Kidney (tissue), 14 donors: ENCODE measurements around the gene C16orf74. TPM values are rescaled to one million over a fixed set of nuclear protein-coding genes. Genes with fewer than 3 reads are reported as not detected.
A peak's percentile ranks its signal among the peaks of the same experiment; 100 is the strongest.

ENCODE experiments used
- DNase-seq, 5 donors: peaks; one replicate each; pipeline ENCODE4 v3.0.0-alpha.2; 2013 to 2020
- FAIRE-seq: peaks from 2 replicates; lab custom pipeline; 2012; peaks lifted over from hg19 to GRCh38; lab: Jason Lieb, UNC
- H3K27ac ChIP-seq, 2 donors: one replicate each; pipeline ENCODE4 v1.7.0; 2013; ENCODE audit warnings: low read depth in 2 of 2, low read length in 2 of 2, inconsistent platforms in 1 of 2
- H3K27me3 ChIP-seq: one replicate; pipeline ENCODE4 v1.7.1; 2013; ENCODE audit warnings: low read length, inconsistent platforms; ENCODE audit not compliant: control insufficient read depth, insufficient read depth
- H3K36me3 ChIP-seq, 3 donors: one replicate each; pipeline versions ENCODE4 v1.7.0 to v1.7.1; 2013; ENCODE audit warnings: low read length in 3 of 3, control low read depth in 1 of 3, inconsistent platforms in 1 of 3; ENCODE audit not compliant: insufficient read depth in 3 of 3, control insufficient read depth in 2 of 3
- H3K4me1 ChIP-seq, 3 donors: one replicate each; pipeline versions ENCODE4 v1.7.0 to v1.7.1; 2013; ENCODE audit warnings: low read length in 3 of 3, inconsistent platforms in 1 of 3, low read depth in 1 of 3; ENCODE audit not compliant: control insufficient read depth in 2 of 3, insufficient read depth in 2 of 3
- H3K4me3 ChIP-seq, 3 donors: one replicate each; pipeline versions ENCODE4 v1.7.0 to v1.8.1; 2013; ENCODE audit warnings: low read length in 3 of 3, control low read depth in 1 of 3, inconsistent platforms in 1 of 3
- H3K9ac ChIP-seq, 3 donors: one replicate each; pipeline versions ENCODE4 v1.7.0 to v1.7.1; 2013; ENCODE audit warnings: low read length in 3 of 3, control low read depth in 1 of 3, inconsistent platforms in 1 of 3
- H3K9me3 ChIP-seq, 3 donors: one replicate each; pipeline versions ENCODE4 v1.7.0 to v1.7.1; 2013; ENCODE audit warnings: low read length in 3 of 3, control low read depth in 1 of 3, inconsistent platforms in 1 of 3; ENCODE audit not compliant: control insufficient read depth in 2 of 3, insufficient read depth in 1 of 3
- intact Hi-C: fragments of 100-400 bp; cut with DNase I; formaldehyde crosslinking; loops from one replicate; pipeline ENCODE4 v1.11.1; 2022
- polyA plus RNA-seq: library from polyadenylated mRNA; stranded (reverse); fragments of 350-450 nt; fragmentation: Illumina TruSeq; extraction: RNeasy Lipid Tissue Mini Kit (QIAGEN cat#74804); gene quantifications from one replicate; pipeline ENCODE4 v1.2.3, GENCODE V29; 2014; ENCODE audit warnings: low read depth, low replicate concordance; ENCODE audit not compliant: insufficient read depth
- total RNA-seq: library from RNA; stranded (reverse); fragmentation: NEBNext Ultra II Directional; extraction: Animal tissue kit (Norgen Biotek cat#: 25700); gene quantifications from one replicate; pipeline ENCODE4 v1.2.1, GENCODE V29; 2021
- TF ChIP-seq, protein P1 (sequence below): IDR thresholded peaks from 3 replicates; pipeline ENCODE4 v1.5.1; 2012; ENCODE audit warnings: mild to moderate bottlenecking, moderate library complexity, borderline replicate concordance; ENCODE audit not compliant: insufficient read depth; ENCODE audit errors: extremely low read depth
- donor health status: control.
- donor health status: control.
- donor health status: control.
- donor health status: control.
- donor health status: control.
- donor health status: DM: yes; HTN: yes; CAD: no.
- donor health status: Normal renal cell carcinoma (clear cell type).

The C16orf74 gene
- total and polyA plus RNA-seq, 2 donors from 2014 or later: 3.5 to 4.6 TPM

DNA sequence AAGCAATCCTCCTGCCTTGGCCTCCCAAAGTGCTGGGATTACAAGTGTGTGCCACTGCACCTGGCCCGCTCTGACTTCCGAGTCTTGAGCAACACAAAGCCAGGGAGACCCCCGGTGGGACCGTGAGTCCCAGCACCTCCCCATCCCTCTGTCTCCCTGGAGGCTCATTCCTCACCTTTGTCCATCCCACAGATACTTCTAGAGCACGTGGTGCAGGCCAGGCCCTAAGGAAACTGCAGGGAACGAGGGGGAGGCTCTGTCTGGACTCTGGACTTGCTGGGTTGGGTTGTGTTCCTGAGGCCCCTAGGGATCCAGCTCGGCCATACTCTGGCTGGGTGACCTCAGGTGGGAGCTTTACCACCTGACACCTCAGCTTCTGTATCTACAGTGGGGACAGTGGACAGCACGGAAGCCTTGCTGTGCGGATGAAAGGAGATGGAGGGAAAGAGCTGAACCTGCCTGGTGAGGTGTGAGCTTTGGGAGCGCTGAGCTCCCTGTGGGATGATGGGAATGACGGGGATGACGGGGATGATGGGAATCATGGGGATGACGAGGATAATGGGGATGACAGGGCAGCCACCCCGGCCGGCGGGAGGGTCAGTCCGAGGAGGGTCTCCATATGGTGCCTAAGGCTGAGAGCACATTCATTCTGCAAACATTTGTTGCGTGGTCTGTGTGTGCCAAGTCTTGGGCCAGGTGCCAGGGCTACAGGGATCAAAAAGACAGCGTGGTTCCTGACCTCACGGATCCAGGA, 26.6 kb downstream of the C16orf74 start:
- Histone ChIP-seq H3K36me3 (no peaks in the 10 kb centered on the region), H3K27me3 (no peaks in the 10 kb centered on the region), H3K4me3 (no peak overlapping the region), H3K9ac (no peak overlapping the region), H3K27ac (no peak overlapping the region), H3K4me1 (no peaks in the 10 kb centered on the region), H3K9me3 (no peaks in the 10 kb centered on the region)
- no peak for FAIRE-seq
- intact Hi-C loops: no loop called here
- TF ChIP-seq, protein P1, sequence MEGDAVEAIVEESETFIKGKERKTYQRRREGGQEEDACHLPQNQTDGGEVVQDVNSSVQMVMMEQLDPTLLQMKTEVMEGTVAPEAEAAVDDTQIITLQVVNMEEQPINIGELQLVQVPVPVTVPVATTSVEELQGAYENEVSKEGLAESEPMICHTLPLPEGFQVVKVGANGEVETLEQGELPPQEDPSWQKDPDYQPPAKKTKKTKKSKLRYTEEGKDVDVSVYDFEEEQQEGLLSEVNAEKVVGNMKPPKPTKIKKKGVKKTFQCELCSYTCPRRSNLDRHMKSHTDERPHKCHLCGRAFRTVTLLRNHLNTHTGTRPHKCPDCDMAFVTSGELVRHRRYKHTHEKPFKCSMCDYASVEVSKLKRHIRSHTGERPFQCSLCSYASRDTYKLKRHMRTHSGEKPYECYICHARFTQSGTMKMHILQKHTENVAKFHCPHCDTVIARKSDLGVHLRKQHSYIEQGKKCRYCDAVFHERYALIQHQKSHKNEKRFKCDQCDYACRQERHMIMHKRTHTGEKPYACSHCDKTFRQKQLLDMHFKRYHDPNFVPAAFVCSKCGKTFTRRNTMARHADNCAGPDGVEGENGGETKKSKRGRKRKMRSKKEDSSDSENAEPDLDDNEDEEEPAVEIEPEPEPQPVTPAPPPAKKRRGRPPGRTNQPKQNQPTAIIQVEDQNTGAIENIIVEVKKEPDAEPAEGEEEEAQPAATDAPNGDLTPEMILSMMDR: no peak
- DNase-seq: peak in 1 of 5 donors; percentile 42

DNA sequence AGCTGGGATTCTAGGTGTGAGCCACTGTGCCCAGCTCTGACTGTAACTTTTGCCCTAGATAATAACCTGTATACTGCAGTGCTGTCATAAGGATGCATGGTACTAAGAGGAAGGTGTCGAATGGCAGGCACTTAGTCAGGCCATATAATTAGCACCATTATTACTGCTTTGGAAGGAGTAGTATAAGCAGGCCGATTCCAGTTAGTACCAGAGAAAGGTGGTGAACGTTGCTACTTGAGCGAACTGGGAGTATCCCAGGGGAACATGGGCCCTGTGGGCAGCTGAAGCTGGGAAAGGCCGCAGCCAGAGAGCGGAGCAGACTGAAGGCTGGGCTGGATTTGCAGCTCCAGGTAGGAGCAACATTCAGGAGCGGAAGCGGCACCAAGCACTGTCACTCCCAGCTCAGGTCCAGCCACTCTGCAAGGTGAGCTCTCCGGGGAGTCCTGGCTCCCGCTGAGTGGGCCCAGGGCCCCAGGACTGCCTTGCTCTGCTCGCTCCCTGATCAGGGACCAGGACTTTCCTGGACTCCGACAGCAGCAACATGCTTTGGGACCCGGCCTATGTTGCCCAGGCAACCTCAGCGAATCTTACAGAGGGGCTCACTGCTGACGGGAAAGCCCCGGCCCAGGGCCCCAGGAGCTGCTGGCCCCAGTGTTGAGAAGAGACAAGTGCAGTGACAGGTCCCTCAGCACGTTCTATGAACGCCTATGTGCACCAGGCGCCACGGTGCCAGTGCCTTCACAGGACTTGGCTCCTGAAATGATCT, 28.6 kb downstream of the C16orf74 start:
- intact Hi-C loops: no loop called here
- FAIRE-seq (no peak), DNase-seq (no peak)
- Histone ChIP-seq H3K9me3 (no peaks in the 10 kb centered on the region), H3K27ac (no peak overlapping the region), H3K4me1 (peaks cover 0 to 7% (median 0%) of the 10 kb centered on the region in 3 donors), H3K27me3 (no peaks in the 10 kb centered on the region), H3K36me3 (no peaks in the 10 kb centered on the region), H3K9ac (no peak overlapping the region), H3K4me3 (no peak overlapping the region)
- TF ChIP-seq, protein P1: no peak

DNA sequence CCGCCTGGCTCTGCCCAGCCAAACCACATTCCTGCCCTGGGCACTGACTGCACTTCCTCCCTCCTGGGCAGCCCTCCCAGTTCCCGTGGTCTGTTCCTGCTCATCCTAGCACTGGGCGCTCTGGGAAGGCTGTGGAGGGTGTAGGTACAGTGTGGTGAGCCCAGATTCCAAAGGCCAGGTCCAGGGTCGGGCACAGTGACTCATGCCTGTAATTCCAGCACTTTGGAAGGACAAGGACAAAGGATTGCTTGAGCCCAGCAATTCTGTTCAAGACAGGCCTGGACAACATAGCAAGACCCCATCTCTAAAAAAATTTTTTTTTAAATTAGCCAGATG, 30.6 kb downstream of the C16orf74 start:
- Histone ChIP-seq H3K9ac (no peak overlapping the region), H3K9me3 (no peaks in the 10 kb centered on the region), H3K4me3 (no peak overlapping the region), H3K36me3 (no peaks in the 10 kb centered on the region), H3K4me1 (peaks cover 0 to 10% (median 5%) of the 10 kb centered on the region in 3 donors), H3K27me3 (no peaks in the 10 kb centered on the region), H3K27ac (no peak overlapping the region)
- TF ChIP-seq, protein P1: no peak
- intact Hi-C loops: no loop called here
- FAIRE-seq: no peak
- no peak for DNase-seq
